Smooth muscle cell (in vitro differentiated cells): ENCODE data around the gene ACACA. TPM values are rescaled to one million over a fixed set of nuclear protein-coding genes. Genes with fewer than 3 reads are reported as not detected.

Experiments used
- polyA plus RNA-seq: library from polyadenylated mRNA; unstranded; fragments of >200 nt; fragmentation: Nextera tagmentation; extraction: Ambion mirVana; gene quantifications from 2 replicates; pipeline ENCODE4 v1.2.1, GENCODE V29; 2016
- total RNA-seq: library from RNA; depleted of rRNA; stranded (reverse); fragments of >200 nt; gene quantifications from 2 replicates; pipeline ENCODE4 v1.2.3, GENCODE V29; 2014

Gene ACACA
- total and polyA plus RNA-seq, 2 experiments from 2014 or later, result 16.4 to 33.9 TPM

Other genes with a start within 250 kb of the ACACA start
- gene C17orf78, start 30.9 kb downstream of the ACACA start, total RNA-seq, result not detected in 2 replicates
- gene C17orf78, start 30.9 kb downstream of the ACACA start, polyA plus RNA-seq, result not detected in 2 replicates
- gene TADA2A, start 50 bp upstream of the ACACA start, total RNA-seq, result 10.8 and 11.8 TPM in 2 replicates
- gene TADA2A, start 50 bp upstream of the ACACA start, polyA plus RNA-seq, result 6.0 and 9.7 TPM in 2 replicates
- gene DUSP14, start 83.1 kb upstream of the ACACA start, total RNA-seq, result 47.1 and 62.1 TPM in 2 replicates
- 40.4 and 59.1 TPM in 2 replicates for gene DUSP14, start 83.1 kb upstream of the ACACA start, polyA plus RNA-seq
- gene SYNRG, start 202.6 kb upstream of the ACACA start, total RNA-seq, result 18.9 and 19.5 TPM in 2 replicates
- gene SYNRG, start 202.6 kb upstream of the ACACA start, polyA plus RNA-seq, result 16.2 and 17.9 TPM in 2 replicates
- gene DDX52, start 236.6 kb upstream of the ACACA start, total RNA-seq, result 26.0 and 28.2 TPM in 2 replicates
- 18.7 and 24.0 TPM in 2 replicates for gene DDX52, start 236.6 kb upstream of the ACACA start, polyA plus RNA-seq